GM18861 (cell line): ENCODE measurements around the gene KIZ.

Experiments
- ATAC-seq: cut with Tn5 transposase; IDR thresholded peaks from one replicate; pipeline ENCODE4 v1.9.1; 2021; ENCODE audit not compliant: unreplicated experiment

KIZ gene

GRCh38 chr20:21258411-21258810, 132.5 kb downstream of the KIZ start:
- ATAC-seq: no peak

DNA sequence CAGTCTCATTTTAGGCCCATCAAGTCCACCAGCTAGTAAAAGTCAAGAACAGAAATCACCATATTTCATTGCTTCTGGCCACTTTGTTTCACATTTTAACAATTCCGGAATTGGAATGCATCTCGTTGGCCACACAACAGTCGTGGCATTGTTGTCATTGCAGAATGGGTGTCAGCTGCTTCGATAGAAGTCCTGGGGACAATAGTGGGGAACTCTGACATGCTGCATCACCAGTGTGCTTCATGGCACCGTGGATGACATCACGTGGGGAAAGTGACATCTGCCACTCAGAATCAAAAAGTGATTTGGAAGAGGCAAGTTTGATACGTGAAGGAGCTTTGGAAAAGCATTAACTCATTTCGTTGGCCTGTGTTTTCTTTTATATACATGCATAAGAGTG, 133.5 kb downstream of the KIZ start:
- no peak for ATAC-seq

GRCh38 chr20:21262812-21263211, 136.9 kb downstream of the KIZ start:
- no peak for ATAC-seq

DNA sequence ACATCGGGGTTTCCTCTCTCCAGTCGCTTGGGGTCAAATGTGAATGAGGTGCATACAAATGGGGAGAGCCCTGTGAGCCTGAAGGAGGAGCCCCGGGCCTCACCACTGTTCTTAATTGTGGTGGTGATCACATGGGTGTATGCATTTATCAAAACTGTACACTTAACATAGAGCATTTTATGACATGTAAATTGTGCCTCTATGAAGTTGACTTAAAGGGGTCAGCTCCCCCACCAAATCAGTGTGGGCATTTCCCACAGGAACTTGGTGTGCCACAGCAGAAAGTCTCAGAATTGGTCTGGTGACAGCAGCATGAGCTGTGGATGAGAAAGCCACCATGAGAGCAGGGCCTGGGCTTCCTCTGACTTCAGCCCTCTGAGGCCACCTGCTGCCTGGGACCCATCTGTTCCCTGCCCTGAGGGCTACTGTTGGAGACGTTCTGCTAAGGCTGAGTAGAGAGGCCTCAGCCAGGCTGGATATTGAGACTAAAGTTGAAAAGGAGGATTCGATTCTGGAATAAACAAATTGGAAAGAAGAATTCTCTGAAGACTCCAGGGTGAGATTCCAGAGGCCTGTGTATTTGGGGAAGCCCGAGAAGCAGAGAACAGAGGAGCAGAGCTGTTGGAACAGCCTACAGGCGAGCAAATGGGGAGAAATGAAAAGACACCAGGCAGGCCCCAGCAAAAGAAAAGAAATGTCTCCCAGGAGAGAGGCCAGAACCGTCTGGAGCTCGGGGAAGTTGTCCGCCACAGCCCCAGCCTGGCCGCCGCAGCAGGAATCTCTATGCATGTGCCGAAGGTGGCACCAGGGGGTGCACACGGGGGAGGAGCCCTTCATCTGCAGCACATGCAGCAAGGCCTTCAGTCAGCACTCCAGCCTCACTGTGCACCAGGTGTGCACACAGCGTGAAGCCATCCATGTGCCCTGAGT, 139.6 kb downstream of the KIZ start:
- no peak for ATAC-seq

DNA sequence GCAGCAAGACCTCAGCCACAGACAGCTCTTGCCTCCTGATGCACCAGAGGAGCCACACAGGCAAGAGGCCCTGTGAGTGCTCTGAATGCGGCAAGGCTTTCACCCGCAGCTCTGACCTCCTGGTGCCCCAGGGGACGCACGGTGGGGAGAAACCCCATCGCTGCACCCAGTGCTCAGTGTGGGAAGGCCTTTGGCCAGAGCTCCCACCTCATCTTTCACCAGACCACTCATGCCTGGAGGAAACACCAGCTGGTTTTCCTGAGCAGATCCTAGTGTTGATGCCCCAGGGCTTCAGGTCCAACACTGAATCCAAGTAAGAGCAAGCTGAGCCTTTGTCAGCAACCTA, 140.3 kb downstream of the KIZ start:
- ATAC-seq: no peak

DNA sequence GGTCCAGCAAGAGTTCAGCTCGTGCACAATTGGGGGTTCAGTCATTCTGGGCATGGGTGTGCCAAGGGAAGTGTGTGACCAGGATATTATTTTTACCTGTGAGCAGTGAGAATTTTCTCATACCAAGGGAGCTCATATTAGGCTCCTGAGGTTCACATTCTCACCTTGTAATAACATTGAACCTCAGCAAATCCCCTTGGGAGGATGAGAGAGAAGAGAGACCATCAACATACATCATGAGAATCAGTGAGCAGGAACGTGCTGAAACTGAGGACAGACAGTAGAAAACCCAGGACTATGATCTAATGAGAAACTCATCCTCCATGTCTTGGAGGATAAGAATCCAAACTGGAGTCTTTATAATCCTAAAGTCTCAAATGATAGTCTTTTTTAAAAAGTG, 143.9 kb downstream of the KIZ start:
- ATAC-seq: no peak

DNA sequence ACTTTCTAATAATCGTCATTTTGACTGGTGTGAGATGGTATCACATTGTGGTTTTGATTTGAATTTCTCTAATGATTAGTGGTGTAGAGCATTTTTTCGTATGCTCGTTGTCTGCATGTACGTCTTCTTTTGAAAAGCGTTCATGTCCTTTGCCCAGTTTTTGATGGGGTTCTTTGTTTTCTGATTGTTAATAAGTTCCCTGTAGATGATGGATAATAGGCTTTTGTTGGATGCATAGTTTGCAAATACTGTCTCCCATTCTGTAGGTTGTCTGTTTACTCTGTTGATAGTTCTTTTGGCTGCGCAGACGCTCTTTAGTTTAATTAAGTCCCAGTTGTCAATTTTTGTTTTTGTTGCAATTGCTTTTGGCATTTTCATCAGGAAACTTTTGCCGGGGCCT, 144.9 kb downstream of the KIZ start:
- ATAC-seq: no peak

GRCh38 chr20:21272279-21272678, 146.4 kb downstream of the KIZ start:
- ATAC-seq: no peak

DNA sequence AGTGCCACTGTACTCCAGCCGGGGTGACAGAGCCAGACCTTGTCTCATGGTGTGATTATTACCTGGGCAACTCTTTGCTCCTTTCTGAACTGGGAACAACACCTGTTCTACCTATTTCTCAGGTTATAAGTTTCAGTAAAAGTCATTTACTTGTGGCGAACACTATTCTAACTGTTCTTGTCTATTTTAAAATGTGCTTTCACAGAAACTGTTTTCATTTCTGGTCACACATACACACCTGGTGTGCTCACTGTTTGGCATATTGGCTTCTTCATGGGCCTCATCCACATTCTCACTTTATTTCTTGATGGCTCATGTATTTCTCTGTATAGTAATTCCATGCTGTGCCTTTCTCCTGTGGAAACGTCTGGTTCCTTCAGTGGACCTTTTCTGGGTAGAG, 146.8 kb downstream of the KIZ start:
- no peak for ATAC-seq

DNA sequence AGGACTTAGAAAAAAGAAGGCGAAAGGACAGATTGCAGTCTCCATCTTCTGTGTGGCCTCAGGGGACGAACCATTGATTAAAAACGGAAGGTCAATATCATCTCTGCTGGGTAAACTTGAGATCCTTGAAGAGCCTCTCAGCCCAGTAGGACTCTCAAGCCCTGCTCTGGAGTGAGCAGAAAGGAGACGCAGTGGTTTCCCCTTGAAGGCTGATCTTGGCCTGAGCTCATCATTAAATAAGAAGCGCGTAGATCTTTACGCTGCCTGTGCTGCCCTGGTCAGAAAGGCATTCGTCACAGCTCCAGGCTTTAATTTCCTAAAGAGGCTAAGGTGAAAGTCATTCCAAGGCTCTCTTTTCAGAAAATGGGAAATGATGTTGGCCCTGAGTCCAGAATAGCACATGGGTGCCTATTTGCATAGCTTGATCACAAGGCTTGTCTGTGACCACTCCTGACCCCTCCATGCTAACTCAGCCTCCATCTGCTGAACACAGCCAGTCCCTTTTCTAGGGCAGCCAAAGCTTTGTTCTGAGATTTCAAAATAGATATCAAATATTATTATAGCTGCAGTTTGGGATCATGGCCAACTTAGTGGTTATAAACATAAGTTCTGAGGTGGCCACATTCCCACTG, 148.0 kb downstream of the KIZ start:
- ATAC-seq: no peak

DNA sequence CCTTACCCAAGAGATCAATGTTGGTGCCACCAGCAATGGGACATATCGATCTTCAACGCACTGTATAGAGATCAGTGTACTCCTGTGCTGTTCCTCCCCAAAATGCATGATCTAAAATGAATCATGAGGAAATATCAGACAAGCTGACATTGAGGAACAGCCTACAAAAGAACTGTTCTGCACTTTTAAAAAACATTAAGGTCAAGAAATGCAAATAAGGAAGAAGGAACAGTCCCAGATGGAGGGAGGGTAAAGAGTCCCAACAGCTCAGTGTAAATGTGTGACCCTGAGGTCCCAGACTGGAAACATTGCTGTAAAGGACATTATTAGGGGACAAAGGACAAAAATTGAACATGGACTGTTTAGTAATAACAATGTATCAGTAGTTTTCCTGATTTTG, 152.9 kb downstream of the KIZ start:
- no peak for ATAC-seq

DNA sequence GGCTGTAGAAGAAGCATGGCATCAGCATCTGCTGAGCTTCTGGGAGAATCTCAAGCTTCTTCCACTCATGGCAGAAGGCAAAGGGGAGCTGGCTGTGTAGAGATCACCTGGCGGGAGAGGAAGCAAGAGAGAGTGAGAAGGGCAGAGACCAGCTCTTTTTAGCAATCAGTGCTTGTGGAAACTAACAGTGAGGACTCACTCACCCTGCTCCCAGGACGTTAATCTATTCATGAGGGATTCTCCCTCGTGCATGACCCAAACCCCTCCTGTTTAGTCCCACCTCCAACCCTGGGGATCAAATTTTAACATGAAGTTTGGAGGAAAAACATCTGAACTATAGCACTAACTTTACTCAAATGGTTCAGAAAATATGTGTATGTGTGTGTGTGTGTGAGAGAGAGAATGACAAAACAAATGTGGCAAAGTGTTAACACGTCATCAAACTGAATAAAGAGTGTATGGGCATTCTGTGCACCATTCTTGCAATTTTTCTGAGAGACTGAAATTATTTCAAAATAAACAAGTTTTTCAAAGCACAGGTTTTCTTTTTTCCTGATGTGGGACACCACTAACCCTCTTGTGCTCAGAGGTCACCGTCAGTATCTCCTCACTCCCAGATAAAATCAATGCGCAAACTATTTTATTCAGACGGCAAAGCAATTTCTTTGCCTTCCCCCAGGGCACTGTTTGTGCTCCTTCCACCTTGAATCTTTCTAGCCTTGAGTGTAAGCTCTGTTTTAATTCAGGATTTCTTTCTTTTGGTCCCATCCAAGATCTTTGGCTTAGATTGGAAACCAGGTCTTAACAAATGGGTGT, 154.0 kb downstream of the KIZ start:
- no peak for ATAC-seq

GRCh38 chr20:21280522-21281016, 154.7 kb downstream of the KIZ start:
- ATAC-seq: no peak

DNA sequence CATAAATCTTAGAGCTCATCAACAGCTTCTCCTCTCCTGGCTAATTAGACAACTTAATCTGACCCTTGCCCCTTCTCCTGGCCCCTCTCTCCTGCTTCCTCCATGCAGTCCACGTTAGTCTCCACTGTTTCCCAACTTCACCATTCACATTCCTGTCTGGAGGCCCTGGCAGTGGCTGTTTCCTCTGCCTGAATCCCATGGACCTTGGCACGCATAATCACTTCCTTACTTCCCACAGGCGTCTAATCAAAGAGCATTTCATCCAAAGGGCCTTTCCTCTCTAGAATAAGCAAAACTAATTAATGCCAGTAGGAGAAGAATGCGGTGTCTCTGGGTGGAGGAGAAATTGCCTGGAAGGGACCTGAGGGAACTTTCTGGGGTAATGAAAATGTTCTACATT, 160.9 kb downstream of the KIZ start:
- ATAC-seq: no peak

GRCh38 chr20:21288587-21289370, 162.9 kb downstream of the KIZ start:
- no peak for ATAC-seq

DNA sequence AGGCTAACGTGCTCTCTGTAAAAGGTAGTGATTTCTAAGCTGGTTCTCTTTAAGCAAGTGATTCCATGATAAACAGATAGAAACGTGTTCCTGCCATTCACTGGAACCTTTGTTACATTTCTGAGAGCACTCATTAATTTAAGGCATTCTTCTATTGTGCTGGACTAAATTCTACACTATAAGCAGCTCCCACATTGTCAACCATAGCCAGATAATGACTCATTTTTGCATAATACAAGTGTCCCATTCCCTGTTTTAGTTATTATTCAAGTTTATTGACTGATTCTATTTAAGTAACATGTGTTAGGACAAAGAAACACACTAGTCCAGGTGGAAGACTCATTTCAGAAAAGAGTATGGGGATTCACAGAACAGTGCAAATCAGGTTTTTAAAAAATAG, 163.8 kb downstream of the KIZ start:
- ATAC-seq: no peak

GRCh38 chr20:21291026-21291425, 165.1 kb downstream of the KIZ start:
- no peak for ATAC-seq

GRCh38 chr20:21294755-21295154, 168.9 kb downstream of the KIZ start:
- no peak for ATAC-seq
